ENCODE results near the gene PNPLA6.

Gene PNPLA6

DNA sequence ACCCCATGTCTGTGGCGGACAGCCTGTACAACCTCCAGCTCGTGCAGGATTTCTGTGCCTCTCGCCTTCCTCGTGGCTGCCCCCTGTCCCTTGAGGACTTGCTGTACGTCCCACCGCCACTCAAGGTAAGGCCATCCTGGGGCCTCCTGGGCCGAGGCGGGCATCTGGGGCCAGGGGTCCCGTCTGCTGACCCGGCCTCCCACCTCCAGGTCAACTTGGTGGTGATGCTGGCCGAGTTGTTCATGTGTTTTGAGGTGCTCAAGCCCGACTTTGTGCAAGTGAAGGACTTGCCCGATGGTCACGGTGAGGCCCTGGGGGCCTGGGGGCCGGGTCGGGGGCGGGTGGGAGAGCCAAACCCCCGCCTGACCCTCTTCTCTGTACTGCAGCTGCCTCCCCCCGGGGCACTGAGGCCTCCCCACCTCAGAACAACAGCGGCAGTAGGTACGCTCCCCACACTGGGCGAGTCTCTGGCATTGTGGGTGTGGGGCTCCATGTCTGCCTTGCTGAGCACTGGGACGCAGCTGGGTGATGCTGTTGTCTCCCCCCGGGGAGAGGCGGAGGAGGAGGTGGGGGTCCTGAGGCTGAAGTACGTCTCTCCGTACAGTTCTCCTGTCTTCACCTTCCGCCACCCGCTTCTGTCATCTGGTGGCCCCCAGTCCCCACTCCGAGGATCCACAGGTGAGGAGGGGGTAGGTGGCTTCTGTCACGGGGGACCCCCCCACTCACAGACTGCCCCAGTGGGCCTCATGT, 75.1 kb downstream of the PNPLA6 start:
- H3K4me2 ChIP-seq (ENCODE audit: low read length), result no peak overlapping the region
- no peaks in the 10 kb centered on the region for H4K20me1 ChIP-seq (ENCODE audit: control insufficient read depth, insufficient read depth, low read depth, low read length)
- TF ChIP-seq, protein P1, sequence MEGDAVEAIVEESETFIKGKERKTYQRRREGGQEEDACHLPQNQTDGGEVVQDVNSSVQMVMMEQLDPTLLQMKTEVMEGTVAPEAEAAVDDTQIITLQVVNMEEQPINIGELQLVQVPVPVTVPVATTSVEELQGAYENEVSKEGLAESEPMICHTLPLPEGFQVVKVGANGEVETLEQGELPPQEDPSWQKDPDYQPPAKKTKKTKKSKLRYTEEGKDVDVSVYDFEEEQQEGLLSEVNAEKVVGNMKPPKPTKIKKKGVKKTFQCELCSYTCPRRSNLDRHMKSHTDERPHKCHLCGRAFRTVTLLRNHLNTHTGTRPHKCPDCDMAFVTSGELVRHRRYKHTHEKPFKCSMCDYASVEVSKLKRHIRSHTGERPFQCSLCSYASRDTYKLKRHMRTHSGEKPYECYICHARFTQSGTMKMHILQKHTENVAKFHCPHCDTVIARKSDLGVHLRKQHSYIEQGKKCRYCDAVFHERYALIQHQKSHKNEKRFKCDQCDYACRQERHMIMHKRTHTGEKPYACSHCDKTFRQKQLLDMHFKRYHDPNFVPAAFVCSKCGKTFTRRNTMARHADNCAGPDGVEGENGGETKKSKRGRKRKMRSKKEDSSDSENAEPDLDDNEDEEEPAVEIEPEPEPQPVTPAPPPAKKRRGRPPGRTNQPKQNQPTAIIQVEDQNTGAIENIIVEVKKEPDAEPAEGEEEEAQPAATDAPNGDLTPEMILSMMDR (IDR thresholded peaks at IDR 0.05; ENCODE audit: low read depth, low read length, poor library complexity, severe bottlenecking), result no peak
- no peak for TF ChIP-seq EZH2phosphoT487 (IDR thresholded peaks at IDR 0.05; ENCODE audit: borderline replicate concordance, low read length)
- no peaks in the 10 kb centered on the region for H3K9me2 ChIP-seq (replicated peaks; ENCODE audit: control insufficient read depth, low read length)
- no peak overlapping the region for H3K27ac ChIP-seq (ENCODE audit: low read depth, low read length)
- H3F3A ChIP-seq (ENCODE audit: control insufficient read depth, insufficient read depth), result no peaks in the 10 kb centered on the region
- no peaks in the 10 kb centered on the region for H3K9me3 ChIP-seq (ENCODE audit: control insufficient read depth, insufficient read depth, low read length)
- no peaks in the 10 kb centered on the region for H3K4me1 ChIP-seq (ENCODE audit: control insufficient read depth, low read length)
- H3K36me3 ChIP-seq (ENCODE audit: control insufficient read depth, low read length), result no peaks in the 10 kb centered on the region
- no peak overlapping the region for H3K4me3 ChIP-seq (ENCODE audit: low read length)
- no peaks in the 10 kb centered on the region for H3K79me2 ChIP-seq (ENCODE audit: control insufficient read depth, low read length)
- no peaks in the 10 kb centered on the region for H3K27me3 ChIP-seq (ENCODE audit: control insufficient read depth, low read length)
